ENCODE data around the gene RPL6. TPM values are rescaled to one million over a fixed set of nuclear protein-coding genes. Genes with fewer than 3 reads are reported as not detected.
"Not testable (repeated sequence)": the region's sequence is repeated elsewhere in the genome, so short reads cannot be mapped to it uniquely, and the experiment has no call there.

Gene RPL6
- total RNA-seq (1,000 to 10,000 TPM; 1,882 to 2,969 (median 2,080) TPM), polyA plus RNA-seq (1,000 to 10,000 TPM; 2,099 to 3,614 TPM)
- long read RNA-seq, donor 1, transcript RPL6-201 (7 exons, 947 nt): major isoform, 2,230 of 3,105 reads
- long read RNA-seq, donor 1, transcript RPL6-202 (7 exons, 1,074 nt): minor isoform, 6 of 3,105 reads
- long read RNA-seq, donor 1, partial matches to known transcripts: 823 of 3,105 reads
- long read RNA-seq, donor 1, other reads (novel, unspliced or antisense): 44 of 3,105 reads
- long read RNA-seq, donor 2, transcript RPL6-201 (7 exons, 947 nt): major isoform, 256 of 528 reads
- long read RNA-seq, donor 2, transcript RPL6-205 (3 exons, 583 nt): minor isoform, 5 of 528 reads
- long read RNA-seq, donor 2, transcript RPL6-202 (7 exons, 1,074 nt): minor isoform, 14 of 528 reads
- long read RNA-seq, donor 2, partial matches to known transcripts: 246 of 528 reads
- long read RNA-seq, donor 2, other reads (novel, unspliced or antisense): 5 of 528 reads
- long read RNA-seq, donor 3, transcript RPL6-201 (7 exons, 947 nt): major isoform, 1,134 of 1,519 reads
- long read RNA-seq, donor 3, partial matches to known transcripts: 360 of 1,519 reads
- long read RNA-seq, donor 3, other reads (novel, unspliced or antisense): 20 of 1,519 reads

DNA sequence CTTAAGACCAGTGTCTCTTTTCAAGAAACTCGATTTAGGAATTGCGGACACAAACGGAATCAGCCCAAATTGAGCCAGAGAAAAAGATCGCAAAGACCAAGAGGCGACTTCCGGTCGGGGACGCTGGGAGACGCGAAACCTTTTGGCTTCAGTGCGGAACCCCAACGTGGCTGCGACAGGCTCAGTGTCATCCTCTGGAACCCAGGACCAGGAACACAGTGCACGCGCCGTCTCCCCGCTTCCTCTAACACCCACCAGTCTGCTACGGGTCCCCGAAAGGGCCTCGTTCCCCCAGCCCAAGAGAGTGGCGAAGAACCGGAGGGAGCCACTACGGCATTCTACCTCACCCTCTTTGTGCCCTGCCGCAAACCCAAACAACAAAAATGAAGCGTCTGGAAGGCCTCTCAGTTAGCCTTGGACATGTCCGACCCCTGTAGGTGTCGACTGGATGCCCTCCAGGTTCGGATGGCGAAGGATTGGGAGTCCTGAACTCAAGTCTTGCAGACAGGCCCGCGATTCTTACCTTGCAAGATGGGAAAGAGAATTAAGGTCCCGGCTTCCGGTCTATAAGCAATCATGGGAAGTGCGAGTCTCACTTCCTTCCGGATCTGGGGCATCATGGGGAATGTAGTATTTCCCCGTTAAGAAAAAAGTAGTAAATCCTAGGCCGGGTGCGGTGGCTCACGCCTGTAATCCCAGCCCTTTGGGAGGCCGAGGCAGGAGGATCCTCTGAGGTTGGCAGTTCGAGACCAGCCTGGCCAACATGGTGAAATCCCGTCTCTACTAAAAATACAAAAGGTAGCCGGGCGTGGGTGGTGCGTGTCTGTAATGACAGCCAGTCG, at the start of gene RPL6:
Gene RPL6, minus strand, starts transcription at position 542 of the 842 bp plus-strand sequence. CDS start 949 bp downstream, outside the sequence.
- H3K9me3 ChIP-seq: no peaks in the 10 kb centered on the region
- 9 to 11% (median 10%) methylated on average over 46 of the region's 46 CpGs for WGBS, 3 donors
- peak; percentile 75 to 80 (median 79) for DNase-seq
- intact Hi-C loops (cut with DNase I): no loop called here
- H3K27me3 ChIP-seq: no peaks in the 10 kb centered on the region
- no peaks in the 10 kb centered on the region for H3K36me3 ChIP-seq
- peak within 1 kb of the TSS; percentile 56 to 57 for H3K27ac ChIP-seq
- H3K4me1 ChIP-seq (ENCODE audit: insufficient read depth): peaks cover 3% of the 10 kb centered on the region
- peak within 1 kb of the TSS; percentile 49 for H3K4me3 ChIP-seq
- peak; percentile 81 for TF ChIP-seq POLR2A (IDR thresholded peaks at IDR 0.05)
- no peak for TF ChIP-seq EP300 (IDR thresholded peaks at IDR 0.05)
- TF ChIP-seq CTCF (IDR thresholded peaks at IDR 0.05): peak in 1 of 3 donors; percentile 33

DNA sequence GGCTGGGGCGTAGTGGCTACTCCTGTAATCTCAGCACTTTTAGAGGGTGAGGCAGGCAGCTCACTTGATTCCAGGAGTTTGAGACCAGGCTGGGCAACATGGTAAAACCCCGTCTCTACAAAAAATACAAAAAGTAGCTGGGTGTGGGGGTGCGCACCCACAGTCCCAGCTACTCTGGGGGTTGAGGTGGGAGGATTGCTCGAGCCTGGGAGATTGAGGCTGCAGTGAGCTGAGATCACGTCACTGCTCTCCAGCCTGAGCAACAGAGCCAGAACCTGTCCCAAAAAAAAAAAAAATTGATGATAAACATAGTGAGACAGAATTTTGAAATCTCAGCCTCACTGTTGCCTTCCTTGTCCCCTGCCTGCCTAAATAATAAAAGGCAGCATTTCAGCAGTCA, 49.3 kb upstream of the RPL6 start:
- no peaks in the 10 kb centered on the region for H3K4me1 ChIP-seq (ENCODE audit: insufficient read depth)
- intact Hi-C loops (cut with DNase I): no loop called here

DNA sequence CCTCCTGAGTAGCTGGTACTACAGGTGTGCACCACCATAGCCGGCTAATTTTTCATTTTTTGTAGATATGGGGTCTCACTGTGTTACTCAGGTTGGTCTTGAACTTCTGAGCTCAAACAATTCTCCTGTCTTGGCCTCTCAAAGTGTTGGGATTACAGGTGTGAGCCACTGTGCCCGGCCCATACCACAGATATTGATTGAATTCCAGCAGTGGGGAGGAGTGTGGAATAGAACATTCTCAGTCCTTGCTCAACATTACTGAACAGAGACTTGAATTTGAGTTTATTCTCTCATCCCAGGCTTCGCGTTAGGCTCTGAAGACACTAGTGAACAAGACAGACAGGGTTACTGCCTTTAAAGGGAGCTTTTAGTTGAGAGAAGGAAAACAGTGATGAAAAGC, 48.9 kb upstream of the RPL6 start:
- intact Hi-C loops (cut with DNase I): no loop called here
- Histone ChIP-seq H3K4me1 (ENCODE audit: insufficient read depth) (no peaks in the 10 kb centered on the region), H3K36me3 (no peaks in the 10 kb centered on the region), H3K27me3 (no peaks in the 10 kb centered on the region), H3K27ac (no peak overlapping the region), H3K9me3 (no peaks in the 10 kb centered on the region), H3K4me3 (no peak overlapping the region)
- TF ChIP-seq EP300 (IDR thresholded peaks at IDR 0.05) (no peak), POLR2A (IDR thresholded peaks at IDR 0.05) (no peak), CTCF (IDR thresholded peaks at IDR 0.05) (no peak)
- no peak for DNase-seq
- WGBS, 3 donors: 95 to 98% (median 97%) methylated on average over 4 of the region's 4 CpGs

More for the DNA sequence above, 49.3 kb upstream of the RPL6 start:
- no peak overlapping the region for H3K27ac ChIP-seq
- no peaks in the 10 kb centered on the region for H3K9me3 ChIP-seq
- DNase-seq: no peak
- no peak overlapping the region for H3K4me3 ChIP-seq
- no peaks in the 10 kb centered on the region for H3K36me3 ChIP-seq
- no peak for TF ChIP-seq POLR2A (IDR thresholded peaks at IDR 0.05)
- TF ChIP-seq CTCF (IDR thresholded peaks at IDR 0.05): no peak
- no peak for TF ChIP-seq EP300 (IDR thresholded peaks at IDR 0.05)
- no peaks in the 10 kb centered on the region for H3K27me3 ChIP-seq
- 95 to 99% (median 96%) methylated on average over 5 of the region's 5 CpGs for WGBS, 3 donors

GRCh38 chr12:112457142-112457541, 47.7 kb upstream of the RPL6 start:
- WGBS, 3 donors: 94 to 100% (median 96%) methylated on average over 1 of the region's 1 CpG
- H3K36me3 ChIP-seq; H3K4me1 ChIP-seq (ENCODE audit: insufficient read depth); H3K27me3 ChIP-seq; H3K27ac ChIP-seq; H3K9me3 ChIP-seq; H3K4me3 ChIP-seq; DNase-seq; intact Hi-C loops (cut with DNase I): not testable (repeated sequence)

Data from ovary (tissue), 10 donors.